BLaER1 (cell line): ENCODE results near the gene TUBGCP6.
"Not testable (repeated sequence)": the region's sequence is repeated elsewhere in the genome, so short reads cannot be mapped to it uniquely, and the experiment has no call there.

Source experiments
- H3K27ac ChIP-seq: shearing (Covaris generic); formaldehyde crosslinking; 2 replicates; pipeline ENCODE4 v1.8.1; 2022
- H3K27me3 ChIP-seq: shearing (Covaris generic); formaldehyde crosslinking; 2 replicates; pipeline ENCODE4 v1.8.1; 2022
- H3K36me3 ChIP-seq: shearing (Covaris generic); formaldehyde crosslinking; 2 replicates; pipeline ENCODE4 v1.8.1; 2022
- H3K4me1 ChIP-seq: shearing (Covaris generic); formaldehyde crosslinking; 2 replicates; pipeline ENCODE4 v1.8.1; 2022
- H3K4me2 ChIP-seq: shearing (Covaris generic); formaldehyde crosslinking; 2 replicates; pipeline ENCODE4 v1.8.1; 2022
- H3K4me3 ChIP-seq: shearing (Covaris generic); formaldehyde crosslinking; 2 replicates; pipeline ENCODE4 v1.8.1; 2022
- H3K9ac ChIP-seq: shearing (Covaris generic); formaldehyde crosslinking; 2 replicates; pipeline ENCODE4 v1.8.1; 2022
- H3K9me3 ChIP-seq: shearing (Covaris generic); formaldehyde crosslinking; 2 replicates; pipeline ENCODE4 v1.8.1; 2022
- H4K20me1 ChIP-seq: shearing (Covaris generic); formaldehyde crosslinking; 2 replicates; pipeline ENCODE4 v1.8.1; 2022
- Cebpa-rat ChIP-seq: shearing (Covaris generic); IDR thresholded peaks from 2 replicates; pipeline ENCODE4 v1.8.1; 2022

The TUBGCP6 gene

GRCh38 chr22:50278956-50279619 is 34.3 kb upstream of the TUBGCP6 start:
- Histone ChIP-seq H3K4me1 (peaks cover 23% of the 10 kb centered on the region), H3K36me3 (peaks cover 93% of the 10 kb centered on the region), H3K4me2 (no peak overlapping the region), H3K9ac (no peak overlapping the region), H3K27me3 (no peaks in the 10 kb centered on the region), H3K9me3 (no peaks in the 10 kb centered on the region), H3K4me3 (no peak overlapping the region), H4K20me1 (peaks cover 86% of the 10 kb centered on the region), H3K27ac (no peak overlapping the region)
- TF ChIP-seq Cebpa-rat = no peak

GRCh38 chr22:50278461-50278860 is 33.6 kb upstream of the TUBGCP6 start:
- no peaks in the 10 kb centered on the region for H3K9me3 ChIP-seq
- H3K27me3 ChIP-seq = no peaks in the 10 kb centered on the region
- no peak overlapping the region for H3K4me2 ChIP-seq
- peaks cover 88% of the 10 kb centered on the region for H4K20me1 ChIP-seq
- no peak overlapping the region for H3K4me3 ChIP-seq
- peaks cover 29% of the 10 kb centered on the region for H3K4me1 ChIP-seq
- no peak for TF ChIP-seq Cebpa-rat
- H3K36me3 ChIP-seq = peaks cover 92% of the 10 kb centered on the region
- H3K9ac ChIP-seq = no peak overlapping the region
- no peak overlapping the region for H3K27ac ChIP-seq

DNA sequence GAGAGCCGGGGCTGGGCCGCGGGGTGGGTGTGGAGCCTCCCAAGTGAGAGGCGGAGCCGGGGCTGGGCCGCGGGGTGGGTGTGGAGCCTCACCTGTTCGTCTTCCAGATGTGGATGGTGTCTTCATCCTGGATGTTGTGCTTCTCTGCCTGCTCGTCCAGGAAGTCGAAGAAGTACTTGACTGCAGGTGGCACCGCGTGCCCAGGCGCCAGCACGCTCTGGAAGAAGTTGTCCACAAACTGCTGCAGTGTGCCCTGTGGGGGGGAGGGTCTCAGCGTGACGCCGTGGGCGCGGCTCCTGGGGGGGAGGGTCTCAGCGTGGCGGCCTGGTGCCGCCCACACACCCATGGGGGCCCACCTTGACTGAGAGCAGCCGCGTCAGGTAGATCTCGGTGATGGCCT is 32.9 kb upstream of the TUBGCP6 start:
- no peak overlapping the region for H3K4me2 ChIP-seq
- H3K9me3 ChIP-seq = no peaks in the 10 kb centered on the region
- no peaks in the 10 kb centered on the region for H3K27me3 ChIP-seq
- TF ChIP-seq Cebpa-rat = no peak
- no peak overlapping the region for H3K4me3 ChIP-seq
- peaks cover 87% of the 10 kb centered on the region for H4K20me1 ChIP-seq
- peaks cover 33% of the 10 kb centered on the region for H3K4me1 ChIP-seq
- peaks cover 85% of the 10 kb centered on the region for H3K36me3 ChIP-seq
- H3K9ac ChIP-seq = no peak overlapping the region
- H3K27ac ChIP-seq = no peak overlapping the region

GRCh38 chr22:50276143-50276542 is 31.3 kb upstream of the TUBGCP6 start:
- no peak for TF ChIP-seq Cebpa-rat
- H3K4me2 ChIP-seq = peak overlapping the region; percentile 8; the same call in 1 of the 2 replicates
- H3K4me1 ChIP-seq = peaks cover 49% of the 10 kb centered on the region
- no peak overlapping the region for H3K27ac ChIP-seq
- H3K36me3 ChIP-seq = peaks cover 69% of the 10 kb centered on the region
- no peak overlapping the region for H3K9ac ChIP-seq
- H3K4me3 ChIP-seq = no peak overlapping the region
- H3K9me3 ChIP-seq = no peaks in the 10 kb centered on the region
- no peaks in the 10 kb centered on the region for H3K27me3 ChIP-seq
- peaks cover 78% of the 10 kb centered on the region for H4K20me1 ChIP-seq

- Histone ChIP-seq H3K36me3 (peaks cover 62% of the 10 kb centered on the region), H3K9me3 (no peaks in the 10 kb centered on the region), H3K9ac (no peak overlapping the region), H3K4me1 (peaks cover 57% of the 10 kb centered on the region), H3K27me3 (no peaks in the 10 kb centered on the region), H3K4me2 (peak overlapping the region; percentile 8; the same call in 1 of the 2 replicates), H3K4me3 (no peak overlapping the region), H4K20me1 (peaks cover 78% of the 10 kb centered on the region), H3K27ac (no peak overlapping the region)
- no peak for TF ChIP-seq Cebpa-rat
Observed at GRCh38 chr22:50275181-50276055, 30.6 kb upstream of the TUBGCP6 start.

DNA sequence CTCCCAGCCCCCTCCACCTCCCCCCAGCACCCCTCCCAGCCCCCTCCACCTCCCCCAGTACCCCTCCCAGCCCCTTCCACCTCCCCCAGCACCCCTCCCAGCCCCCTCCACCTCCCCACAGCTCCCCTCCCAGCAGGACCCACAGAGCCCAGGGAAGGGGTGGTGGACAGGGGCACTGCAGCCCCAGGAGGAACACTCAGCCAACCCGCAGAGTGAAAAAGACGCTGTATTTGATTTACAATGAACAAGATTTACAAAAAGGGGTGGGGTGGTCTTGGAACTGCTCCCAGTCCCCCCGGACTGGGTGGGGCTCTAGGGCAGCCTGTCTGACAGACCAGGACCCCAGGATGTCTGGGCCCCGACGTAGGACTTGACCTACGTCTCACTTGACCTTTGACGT is 29.9 kb upstream of the TUBGCP6 start:
- H3K27ac ChIP-seq = no peak overlapping the region
- no peak overlapping the region for H3K4me2 ChIP-seq
- peaks cover 71% of the 10 kb centered on the region for H4K20me1 ChIP-seq
- peaks cover 58% of the 10 kb centered on the region for H3K4me1 ChIP-seq
- H3K9me3 ChIP-seq = no peaks in the 10 kb centered on the region
- no peak overlapping the region for H3K4me3 ChIP-seq
- no peak overlapping the region for H3K9ac ChIP-seq
- no peaks in the 10 kb centered on the region for H3K27me3 ChIP-seq
- no peak for TF ChIP-seq Cebpa-rat
- peaks cover 56% of the 10 kb centered on the region for H3K36me3 ChIP-seq

GRCh38 chr22:50274311-50274710 is 29.5 kb upstream of the TUBGCP6 start:
- no peak for TF ChIP-seq Cebpa-rat
- Histone ChIP-seq H3K4me3 (no peak overlapping the region), H4K20me1 (peaks cover 70% of the 10 kb centered on the region), H3K27ac (no peak overlapping the region), H3K27me3 (no peaks in the 10 kb centered on the region), H3K4me2 (peak overlapping the region; percentile 20; the same call in 1 of the 2 replicates), H3K36me3 (peaks cover 51% of the 10 kb centered on the region), H3K4me1 (peaks cover 63% of the 10 kb centered on the region), H3K9me3 (no peaks in the 10 kb centered on the region), H3K9ac (no peak overlapping the region)

- not testable (repeated sequence) for H3K27me3 ChIP-seq, H3K4me3 ChIP-seq, H3K9me3 ChIP-seq, H3K9ac ChIP-seq, H3K27ac ChIP-seq
- Histone ChIP-seq H3K4me1 (peaks cover 68% of the 10 kb centered on the region), H3K36me3 (peaks cover 46% of the 10 kb centered on the region), H3K4me2 (peak overlapping the region; percentile 20; the same call in 1 of the 2 replicates), H4K20me1 (peaks cover 70% of the 10 kb centered on the region)
Observed at GRCh38 chr22:50273781-50274180, 29.0 kb upstream of the TUBGCP6 start.

DNA sequence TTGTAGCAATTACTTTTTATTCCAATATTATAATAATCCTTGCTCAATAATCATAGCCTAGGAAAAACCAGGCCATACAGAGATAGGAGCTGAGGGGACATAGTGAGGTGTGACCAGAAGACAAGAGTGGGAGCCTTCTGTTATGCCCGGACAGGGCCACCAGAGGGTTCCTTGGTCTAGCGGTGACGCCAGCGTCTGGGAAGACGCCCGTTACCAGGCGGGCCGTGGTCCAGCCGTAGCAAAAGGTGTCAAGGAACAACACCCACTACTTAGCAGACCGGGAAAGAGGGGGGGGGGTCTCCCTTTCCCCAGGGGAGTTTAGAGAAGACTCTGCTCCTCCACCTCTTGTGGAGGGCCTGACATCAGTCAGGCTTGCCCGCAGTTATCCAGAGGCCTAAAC is 28.5 kb upstream of the TUBGCP6 start:
- Histone ChIP-seq H4K20me1 (peaks cover 68% of the 10 kb centered on the region), H3K36me3 (peaks cover 41% of the 10 kb centered on the region), H3K4me1 (peaks cover 73% of the 10 kb centered on the region)
- not testable (repeated sequence) for H3K9me3 ChIP-seq, H3K27me3 ChIP-seq, H3K4me2 ChIP-seq, H3K4me3 ChIP-seq, H3K9ac ChIP-seq, H3K27ac ChIP-seq

- Histone ChIP-seq H4K20me1 (peaks cover 56% of the 10 kb centered on the region), H3K27me3 (no peaks in the 10 kb centered on the region), H3K4me3 (no peak overlapping the region), H3K4me2 (peak overlapping the region; percentile 99), H3K27ac (no peak overlapping the region), H3K4me1 (peaks cover 78% of the 10 kb centered on the region), H3K36me3 (peaks cover 30% of the 10 kb centered on the region), H3K9me3 (peaks cover 2% of the 10 kb centered on the region; the same call in 1 of the 2 replicates), H3K9ac (no peak overlapping the region)
- no peak for TF ChIP-seq Cebpa-rat
Observed at GRCh38 chr22:50272044-50272802, 27.4 kb upstream of the TUBGCP6 start.
